ENCODE data around the gene RTN4RL1. TPM values are rescaled to one million over a fixed set of nuclear protein-coding genes. Genes with fewer than 3 reads are reported as not detected.

The RTN4RL1 gene
- total RNA-seq, 1 donor from 2014 or later, result under 0.01 TPM

DNA sequence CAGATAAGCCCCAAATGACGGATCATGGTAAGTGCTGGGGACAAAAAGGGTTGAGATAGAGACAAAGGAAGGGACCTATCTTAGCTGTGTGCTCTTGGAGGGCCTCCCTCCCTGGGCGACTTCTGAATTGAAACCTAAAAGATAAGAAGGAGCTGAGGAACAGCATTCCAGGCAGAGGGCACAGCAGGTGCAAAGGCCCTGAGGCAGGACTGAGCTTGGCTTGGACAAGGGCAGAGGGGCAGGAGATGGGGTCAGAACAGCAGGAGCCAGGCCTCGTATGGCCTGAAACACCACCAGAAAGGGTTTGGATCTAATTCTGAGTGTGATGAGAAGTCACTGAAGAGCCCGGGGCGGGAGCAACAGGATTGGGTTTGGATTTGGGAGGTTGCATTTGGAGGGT lies 75.4 kb downstream of the RTN4RL1 start:
- no peak for DNase-seq (ENCODE audit: low read depth, low spot score)

DNA sequence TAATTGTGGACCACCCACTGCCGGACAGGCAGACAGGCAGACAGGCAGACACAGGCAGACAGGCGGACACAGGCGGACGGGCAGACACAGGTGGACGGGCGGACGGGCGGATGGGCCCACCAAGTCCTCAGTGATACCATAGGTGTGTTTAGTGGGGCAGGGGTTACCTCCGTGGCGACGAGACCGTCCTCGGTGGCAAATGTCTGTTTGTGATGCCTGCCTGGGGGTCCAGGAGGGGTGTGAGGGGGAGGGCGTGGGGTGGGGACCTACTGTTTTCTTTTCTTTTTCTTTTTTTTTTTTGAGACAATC lies 76.7 kb downstream of the RTN4RL1 start:
- no peak for DNase-seq (ENCODE audit: low read depth, low spot score)

DNA sequence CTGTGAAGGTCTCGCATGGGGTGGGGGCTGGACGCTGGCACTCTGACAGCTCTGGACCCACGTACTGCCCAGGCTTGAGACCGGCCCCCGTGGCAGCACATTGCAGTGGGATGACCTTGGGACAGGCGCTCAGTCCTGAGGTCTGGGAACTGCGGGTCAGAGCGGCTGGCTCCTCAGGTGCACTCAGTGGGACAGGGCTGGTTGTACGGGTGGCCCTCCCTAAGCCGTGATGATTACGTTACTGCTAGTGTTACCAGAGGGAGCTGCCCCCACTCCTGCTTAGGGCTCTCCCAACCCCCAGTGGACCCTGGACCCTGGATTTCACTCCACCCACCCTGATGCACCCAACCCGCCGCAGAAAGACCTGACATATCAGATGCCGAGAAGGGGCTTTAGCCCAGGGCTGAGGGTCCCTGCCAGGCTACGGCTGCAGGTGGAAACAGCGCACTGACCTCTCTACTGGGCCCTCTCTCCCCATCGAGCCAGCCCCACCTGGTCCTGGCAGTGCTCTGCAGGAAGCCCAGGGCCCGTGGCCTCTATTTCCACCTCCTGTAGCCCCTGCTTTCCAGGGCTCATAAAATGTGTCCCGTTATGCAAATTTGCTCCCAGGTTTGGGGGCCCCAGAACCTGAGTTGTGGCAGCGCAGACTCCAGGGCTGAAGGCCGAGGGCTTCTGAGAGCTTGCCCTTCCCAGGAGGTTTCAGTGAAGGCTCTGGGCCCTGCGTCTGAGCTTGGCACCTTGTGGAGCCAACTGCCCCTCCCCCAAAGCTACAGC lies 77.2 kb downstream of the RTN4RL1 start:
- DNase-seq (ENCODE audit: low read depth, low spot score), result no peak

DNA sequence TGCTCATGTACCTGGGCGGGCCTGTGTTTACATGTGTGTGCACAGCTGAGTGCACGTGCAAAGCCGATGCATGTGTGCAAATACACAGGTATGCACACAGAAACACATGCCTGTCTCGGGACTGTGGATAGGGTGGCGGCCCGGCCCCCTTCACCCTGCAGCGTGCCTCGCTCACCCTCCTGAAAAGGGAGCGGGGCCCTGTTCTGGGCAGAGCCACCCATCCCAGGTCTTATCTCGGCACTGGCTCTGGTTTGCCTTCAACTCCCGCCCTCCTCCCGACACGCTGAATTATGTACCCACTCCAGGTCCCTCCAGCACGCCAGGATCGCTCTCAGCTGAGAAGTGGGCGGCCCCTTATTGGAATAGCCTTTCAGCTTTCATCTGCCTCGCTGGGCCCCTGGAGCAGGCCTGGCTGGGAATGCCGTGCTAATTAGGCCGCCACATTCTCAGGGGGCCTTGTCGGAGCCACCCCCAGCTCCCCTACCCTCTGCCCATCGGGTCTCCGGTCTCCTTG lies 77.8 kb downstream of the RTN4RL1 start:
- no peak for DNase-seq (ENCODE audit: low read depth, low spot score)

DNA sequence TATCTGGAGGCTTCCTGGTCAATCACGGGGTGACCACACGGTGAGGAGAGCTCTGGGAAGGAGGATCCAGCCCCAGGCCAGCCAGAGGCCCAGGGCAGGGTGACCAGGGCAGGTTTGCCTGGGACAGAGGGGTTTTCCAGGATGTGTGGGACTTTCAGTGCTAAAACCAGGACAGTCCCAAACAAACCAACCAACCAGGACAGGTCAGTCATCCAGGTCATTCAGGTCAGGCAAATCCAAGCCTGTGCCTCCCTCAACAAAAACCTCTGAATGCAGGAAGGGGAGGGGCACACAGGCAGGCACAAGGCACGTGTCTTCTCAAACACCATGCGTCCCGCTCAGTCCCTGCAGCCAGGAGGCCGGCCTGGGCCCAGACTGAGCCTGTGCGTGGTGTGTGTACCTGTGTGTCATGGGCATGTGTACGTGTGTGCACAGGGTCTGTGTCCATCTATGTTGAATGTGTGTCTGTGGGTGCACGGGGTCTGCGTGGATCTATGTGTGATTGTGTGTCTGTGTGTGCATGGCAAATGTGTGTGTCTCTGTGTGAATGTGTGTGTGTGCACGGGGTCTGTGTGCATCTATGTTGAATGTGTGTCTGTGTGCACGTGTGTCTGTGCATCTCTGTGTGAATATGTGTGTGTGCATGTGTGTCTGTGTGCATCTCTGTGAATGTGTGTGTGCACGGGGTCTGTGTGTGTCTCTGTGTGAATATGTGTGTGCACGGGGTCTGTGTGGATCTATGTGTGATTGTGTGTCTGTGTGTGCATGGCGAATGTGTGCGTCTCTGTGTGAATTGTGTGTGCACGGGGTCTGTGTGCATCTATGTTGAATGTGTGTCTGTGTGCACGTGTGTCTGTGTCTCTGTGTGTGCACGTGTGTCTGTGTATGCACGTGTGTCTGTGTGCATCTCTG lies 78.9 kb downstream of the RTN4RL1 start:
- no peak for DNase-seq (ENCODE audit: low read depth, low spot score)

DNA sequence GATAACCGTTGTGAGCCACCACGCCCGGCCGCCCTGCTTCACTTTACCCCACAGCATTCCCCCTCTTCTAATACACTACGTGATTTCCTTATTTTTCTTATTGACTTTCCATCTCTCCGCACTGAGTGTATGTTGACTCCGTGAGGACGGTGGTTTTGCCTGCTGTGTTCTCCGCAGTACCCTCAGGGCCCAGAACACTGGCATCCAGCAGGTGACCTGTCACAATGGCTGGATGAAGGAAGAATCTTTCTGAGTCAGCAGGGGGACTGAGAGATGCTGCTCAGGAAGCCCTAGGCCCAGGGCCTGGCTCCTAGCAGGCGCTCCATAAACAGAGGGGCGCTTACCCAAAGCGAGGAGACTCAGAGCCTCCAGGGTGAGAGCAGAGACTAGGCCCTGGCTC lies 79.5 kb downstream of the RTN4RL1 start:
- no peak for DNase-seq (ENCODE audit: low read depth, low spot score)

DNA sequence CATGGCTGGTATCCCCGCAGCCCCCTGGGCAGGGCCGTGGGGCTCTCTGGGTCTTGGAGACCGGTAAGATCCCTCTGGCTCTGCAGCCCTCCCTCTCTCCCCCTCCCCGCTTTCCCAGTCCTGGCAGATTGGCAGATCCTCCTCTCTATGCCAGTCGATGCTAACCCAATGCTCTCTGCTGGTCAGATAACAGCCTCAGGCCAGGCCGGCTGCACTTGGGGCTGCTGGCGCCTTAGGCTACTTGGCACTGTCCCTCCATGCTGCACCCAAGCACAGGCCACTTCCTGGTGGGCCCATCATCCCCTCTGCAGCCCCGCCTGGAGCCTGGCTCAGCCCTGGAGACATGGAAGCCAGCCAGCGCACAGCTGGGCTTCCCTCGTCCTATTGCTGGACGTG lies 81.7 kb downstream of the RTN4RL1 start:
- no peak for DNase-seq (ENCODE audit: low read depth, low spot score)

DNA sequence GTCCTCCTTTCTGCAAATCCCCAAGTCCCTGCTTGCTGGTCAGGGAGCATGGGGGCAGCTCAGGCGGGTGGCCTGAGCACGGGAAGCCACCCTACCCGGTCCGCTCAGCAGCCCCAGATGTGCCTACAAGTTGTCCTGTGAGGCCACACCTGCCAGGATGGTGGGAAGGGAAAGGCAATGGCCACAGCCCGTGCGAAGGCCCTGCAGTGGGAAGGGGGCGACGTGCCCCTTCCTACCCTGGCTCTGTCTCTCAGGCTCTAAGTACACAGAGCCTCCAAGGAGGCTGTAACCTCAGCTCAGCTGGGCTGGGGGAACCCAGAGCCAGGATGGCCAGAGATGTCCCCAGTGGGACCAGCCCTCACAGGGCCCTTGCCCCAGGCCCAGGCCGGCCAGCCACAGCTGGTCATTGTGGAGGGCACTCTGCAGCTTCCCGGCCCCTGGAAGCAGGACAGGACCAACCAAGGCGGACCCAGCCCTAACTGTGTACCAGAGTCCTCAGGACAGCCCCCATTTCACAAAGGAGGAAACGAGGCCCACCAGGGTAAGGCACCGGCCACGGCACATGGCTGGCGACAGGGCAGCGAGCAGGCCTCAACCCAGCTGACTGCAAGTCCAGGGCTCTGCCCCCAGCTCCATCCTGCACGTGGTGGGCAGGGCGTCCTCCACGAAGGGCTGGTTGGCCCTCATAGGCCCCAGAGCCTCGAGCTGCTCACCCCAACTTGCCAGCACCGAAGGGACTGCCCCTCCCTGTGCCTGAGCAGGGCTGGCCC lies 82.3 kb downstream of the RTN4RL1 start:
- DNase-seq (ENCODE audit: low read depth, low spot score), result no peak

DNA sequence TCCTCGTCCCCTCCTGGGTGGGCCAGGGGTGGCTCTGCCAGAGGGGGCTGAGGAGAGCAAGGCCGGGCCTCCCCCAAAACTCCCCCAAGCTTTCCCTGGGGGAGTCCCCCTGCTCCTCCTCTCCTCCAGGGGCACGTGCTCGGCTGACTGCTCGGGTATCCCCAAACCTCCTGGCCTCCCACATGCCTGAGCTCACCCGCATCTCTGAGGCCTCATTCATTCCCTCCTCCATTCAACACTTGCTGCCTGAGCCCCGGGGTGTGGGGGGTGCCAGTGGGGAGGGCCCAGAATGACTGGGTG lies 83.1 kb downstream of the RTN4RL1 start:
- no peak for DNase-seq (ENCODE audit: low read depth, low spot score)

DNA sequence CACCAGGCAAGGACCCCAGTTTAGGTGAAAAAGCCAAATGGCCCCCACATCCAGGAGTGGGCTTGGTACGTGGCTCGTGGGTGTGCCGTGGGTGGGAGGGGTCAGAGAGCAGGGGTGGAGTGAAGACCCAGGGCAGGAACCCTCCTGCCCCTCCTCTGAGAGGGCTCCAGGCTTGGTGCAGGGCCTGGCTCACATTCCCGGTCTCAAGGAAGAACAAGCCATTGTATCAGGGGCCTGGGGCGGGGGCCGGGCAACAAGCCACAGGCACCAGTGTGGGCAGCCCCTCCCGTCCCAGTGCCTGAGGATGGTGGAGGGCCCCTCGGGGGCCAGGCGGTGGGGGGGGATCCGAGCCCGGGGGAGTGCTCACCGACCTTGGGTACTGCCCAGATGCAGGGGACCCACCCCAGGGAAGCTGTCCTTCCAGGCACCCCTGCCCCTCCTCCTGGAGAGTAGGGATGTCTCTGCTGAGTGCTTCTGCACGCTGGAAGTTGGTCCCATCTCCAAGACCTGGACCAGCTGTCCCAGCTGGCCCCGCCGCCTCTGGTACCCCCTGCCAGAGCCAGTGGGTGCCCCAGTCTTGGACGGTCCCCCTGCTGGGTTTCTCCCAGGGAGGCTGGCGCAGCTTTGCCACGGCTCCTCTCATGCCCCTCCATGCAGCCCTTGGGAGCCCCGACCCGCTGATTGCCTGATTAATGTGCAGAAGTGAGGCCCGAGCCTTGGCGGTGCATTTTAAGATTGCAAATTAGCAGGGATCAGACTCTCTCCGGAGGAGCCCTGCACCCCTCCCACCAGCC lies 83.7 kb downstream of the RTN4RL1 start:
- no peak for DNase-seq (ENCODE audit: low read depth, low spot score)

DNA sequence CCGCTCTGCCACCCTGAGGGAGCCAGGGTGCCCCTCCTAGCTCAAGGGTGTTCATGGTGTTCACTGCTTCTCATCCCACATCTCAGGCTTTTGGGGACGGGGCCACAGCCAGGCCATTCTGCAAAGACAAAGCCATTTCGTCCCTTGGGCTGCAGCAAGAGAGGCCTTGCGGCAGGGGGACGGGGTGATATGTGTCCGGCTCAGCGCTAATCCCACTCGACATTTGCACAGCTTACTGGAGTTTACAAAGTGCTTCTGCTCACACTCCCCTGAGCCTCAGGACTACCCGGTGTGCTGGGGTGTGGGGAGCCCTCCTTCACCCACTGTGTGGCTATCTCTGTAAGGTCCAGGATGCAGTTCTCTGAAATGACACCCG lies 84.3 kb downstream of the RTN4RL1 start:
- no peak for DNase-seq (ENCODE audit: low read depth, low spot score)

DNA sequence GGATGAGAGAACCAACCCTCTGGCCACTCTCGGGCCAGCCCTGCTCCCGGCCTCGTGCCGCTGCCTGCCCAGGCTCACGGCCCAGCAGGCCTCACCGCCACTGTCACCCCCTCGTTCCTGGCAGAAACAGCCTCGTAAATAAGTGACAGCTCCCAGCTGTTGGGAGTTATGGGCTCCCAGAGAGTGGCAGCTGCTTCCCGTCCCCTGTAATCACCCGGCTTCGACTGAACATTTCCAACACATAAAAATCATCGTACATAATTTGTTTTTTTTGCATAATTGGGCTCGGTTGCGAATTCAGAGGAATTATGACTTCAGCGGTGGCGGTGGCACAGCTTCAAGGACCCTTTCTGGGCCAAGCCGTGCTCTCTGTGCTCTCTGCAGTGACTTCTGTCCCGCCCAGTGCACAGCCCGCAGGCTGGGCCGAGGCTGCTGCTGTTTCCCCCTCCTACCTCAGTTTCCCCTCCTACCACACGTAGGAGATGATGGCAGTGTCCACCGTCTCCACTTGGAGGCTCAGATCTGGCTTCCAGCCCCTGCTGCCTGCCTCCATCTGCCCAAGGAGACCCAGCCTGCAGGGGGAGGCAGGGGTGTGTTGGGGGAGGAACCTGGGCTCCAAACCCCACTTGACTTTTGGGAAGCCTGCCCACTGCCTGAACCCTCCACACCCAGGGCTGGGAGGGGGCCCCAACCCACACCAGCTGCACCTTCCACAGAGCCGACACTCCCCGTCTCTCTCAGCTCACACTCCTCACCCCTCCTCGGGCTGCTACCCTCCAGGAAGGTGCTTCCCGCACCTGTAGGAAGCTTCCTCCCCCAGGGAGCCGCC lies 84.9 kb downstream of the RTN4RL1 start:
- no peak for DNase-seq (ENCODE audit: low read depth, low spot score)

DNA sequence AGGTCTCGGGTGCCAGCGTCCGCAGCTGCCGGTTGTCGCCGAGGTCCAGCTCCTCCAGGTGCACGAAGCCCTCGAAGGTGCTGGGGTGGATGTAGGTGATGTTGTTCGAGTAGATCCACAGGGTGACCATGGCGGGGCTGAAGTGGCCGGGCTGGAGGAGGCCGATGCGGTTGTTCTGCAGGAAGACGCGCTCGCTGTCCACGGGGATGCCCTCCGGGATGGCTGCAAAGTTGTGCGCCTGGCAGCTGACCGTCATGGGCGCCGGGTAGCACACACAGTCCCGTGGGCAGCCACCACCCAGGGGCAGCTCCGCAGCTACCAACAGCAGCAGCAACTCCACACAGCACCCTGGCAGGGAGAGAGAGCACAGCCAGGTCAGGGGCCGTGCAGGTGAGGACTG lies 87.7 kb downstream of the RTN4RL1 start:
- no peak for DNase-seq (ENCODE audit: low read depth, low spot score)

DNA sequence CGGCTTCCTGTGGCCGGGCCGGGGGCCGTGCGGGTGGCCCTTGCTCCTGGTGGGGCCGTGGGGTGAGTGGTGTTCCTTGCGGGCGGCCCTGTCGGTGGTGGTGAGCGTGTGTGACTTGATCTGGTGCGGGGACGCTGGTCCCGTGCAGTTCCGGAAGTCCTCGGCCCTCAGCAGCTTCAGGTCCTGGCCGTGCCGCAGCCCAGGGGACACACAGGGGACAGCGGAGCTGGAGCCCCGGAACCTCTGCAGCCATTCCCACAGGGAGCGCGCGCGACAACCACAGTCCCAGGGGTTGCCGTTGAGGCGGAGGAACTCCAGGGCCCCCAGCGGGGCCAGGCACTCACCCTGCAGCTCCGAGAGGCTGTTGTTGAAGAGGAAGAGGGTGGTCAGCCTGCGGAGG lies 88.4 kb downstream of the RTN4RL1 start:
- DNase-seq (ENCODE audit: low read depth, low spot score), result no peak

DNA sequence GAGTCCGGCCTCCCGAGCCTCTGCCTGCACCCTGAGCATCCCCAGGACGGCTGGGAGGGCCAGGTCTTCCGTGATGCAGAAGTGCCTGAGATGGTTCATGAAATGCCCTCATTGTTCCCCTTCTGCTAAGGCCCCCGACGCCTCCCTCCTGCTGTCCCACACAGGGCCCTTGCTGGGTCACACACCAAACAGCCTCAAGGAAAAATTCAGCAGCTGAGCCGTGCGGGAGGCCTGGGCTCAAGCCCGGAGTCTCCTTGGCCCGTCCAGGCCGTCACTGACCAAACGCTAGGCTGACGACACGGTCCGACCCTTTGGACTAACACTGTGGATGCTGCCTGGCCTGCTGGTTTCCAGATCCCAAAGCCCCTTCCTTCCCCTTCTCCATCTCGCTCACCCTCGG lies 90.2 kb downstream of the RTN4RL1 start:
- DNase-seq (ENCODE audit: low read depth, low spot score), result no peak

DNA sequence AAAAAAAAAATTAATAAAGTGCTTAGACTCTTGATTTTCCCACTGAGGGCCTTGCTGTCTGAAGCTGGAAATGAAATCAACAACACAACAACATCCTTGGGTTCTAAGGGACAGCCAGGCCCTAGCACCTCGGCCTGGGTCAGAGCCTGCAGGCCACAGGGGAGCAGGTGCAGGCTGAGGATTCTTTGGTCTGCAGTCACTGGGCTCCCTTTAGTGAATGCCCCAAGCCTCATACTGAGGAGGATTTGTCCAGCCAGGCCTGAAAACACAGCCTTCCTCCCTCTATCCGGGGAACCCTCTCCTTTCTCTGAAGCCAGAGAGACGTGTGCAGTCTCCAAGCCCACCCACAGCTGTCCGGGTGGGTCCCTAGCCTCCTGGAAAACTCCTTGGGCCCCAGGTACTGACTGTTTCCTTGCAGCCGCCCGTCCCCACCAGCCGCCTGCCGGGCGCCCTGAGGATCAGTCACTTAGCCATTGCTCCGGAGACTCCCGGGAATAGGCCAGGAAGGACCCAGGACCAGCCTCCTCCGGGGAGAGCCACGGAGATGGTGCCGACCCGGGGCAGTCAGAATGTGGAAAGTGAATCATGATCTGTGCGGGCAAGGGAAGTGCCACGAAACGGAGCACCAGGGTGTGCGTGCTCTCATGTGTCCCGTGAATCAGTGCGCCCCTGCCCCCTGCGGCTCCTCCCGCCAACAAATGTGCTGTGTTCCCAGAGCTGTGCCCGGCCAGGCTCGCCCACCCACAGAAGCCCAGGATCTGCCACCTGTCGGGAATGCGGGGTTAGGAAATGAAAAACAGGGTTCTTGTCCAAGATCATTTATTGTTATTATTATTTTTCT lies 91.0 kb downstream of the RTN4RL1 start:
- no peak for DNase-seq (ENCODE audit: low read depth, low spot score)

DNA sequence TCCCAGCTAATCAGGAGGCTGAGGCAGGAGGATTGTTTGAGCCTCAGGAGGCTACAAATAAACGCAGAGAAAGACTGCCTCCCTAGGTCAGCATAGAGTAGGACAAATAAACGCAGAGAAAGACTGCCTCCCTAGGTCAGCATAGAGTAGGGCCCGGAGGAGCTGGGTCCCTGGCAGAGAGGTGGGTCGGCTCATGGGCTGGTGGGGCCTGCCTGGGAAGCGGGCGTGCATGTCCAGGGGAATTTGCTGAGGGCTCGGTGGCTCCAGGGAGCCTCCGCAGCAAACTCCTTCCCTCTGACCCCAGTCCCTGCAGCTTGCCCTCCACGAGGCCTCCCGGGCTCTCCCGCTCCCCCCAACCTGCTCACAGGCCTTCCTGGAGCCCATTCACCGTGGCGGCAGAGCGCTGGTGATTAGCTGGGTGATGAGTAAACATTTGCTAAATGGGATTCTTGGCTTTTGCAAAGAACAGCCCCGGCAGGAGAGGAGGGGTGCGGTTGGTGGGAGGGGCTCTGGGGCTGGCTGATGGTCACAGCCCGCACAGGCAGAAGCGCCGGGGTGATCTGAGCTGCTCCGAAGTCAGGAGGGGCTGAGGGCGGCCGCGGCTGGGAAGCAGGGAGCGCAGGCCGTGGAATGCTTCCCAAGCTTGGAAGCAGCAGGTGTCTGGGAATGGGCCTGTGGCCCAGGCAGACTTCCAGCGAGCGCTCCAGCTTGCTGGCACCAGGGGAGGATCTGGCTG lies 93.1 kb downstream of the RTN4RL1 start:
- DNase-seq (ENCODE audit: low read depth, low spot score), result no peak

DNA sequence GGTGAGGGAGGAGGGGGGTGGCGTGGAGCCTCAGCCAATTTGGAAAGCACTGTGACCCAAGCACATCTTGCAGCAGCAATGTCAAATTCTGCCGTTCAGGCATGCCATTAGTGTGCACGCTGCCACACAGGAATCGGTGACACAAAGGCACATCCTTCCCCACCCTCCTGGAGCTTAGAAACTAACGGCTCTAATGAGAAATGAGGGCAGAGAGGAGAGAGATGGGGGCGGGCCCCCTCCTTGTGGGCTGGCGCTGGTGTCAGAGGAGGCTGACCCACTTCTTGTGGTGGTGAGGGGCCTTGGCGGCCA lies 94.8 kb downstream of the RTN4RL1 start:
- DNase-seq (ENCODE audit: low read depth, low spot score), result no peak

DNA sequence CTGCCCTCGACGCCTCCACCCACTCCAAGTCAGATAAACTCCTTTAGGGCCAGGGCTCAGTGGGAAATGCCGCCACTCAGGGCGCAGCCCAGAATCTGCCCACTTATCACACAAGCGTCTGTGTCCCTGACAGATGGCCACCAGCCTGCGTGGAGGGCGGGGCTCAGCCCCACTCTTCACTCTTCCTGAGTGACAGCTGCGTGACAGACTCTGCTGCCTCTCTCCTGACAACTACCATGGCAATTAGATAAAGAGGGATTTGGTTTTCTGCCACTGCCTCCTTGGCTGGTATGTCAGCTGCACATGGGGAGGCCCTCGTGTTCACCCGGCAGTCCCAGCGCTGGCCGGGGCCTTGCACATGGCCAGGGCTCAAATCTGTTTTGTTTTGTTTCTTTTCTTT lies 96.2 kb downstream of the RTN4RL1 start:
- no peak for DNase-seq (ENCODE audit: low read depth, low spot score)
